GM06990 (cell line): ENCODE measurements around the gene CD34.

Source experiments
- DNase-seq: peaks from one replicate; pipeline ENCODE4 v3.0.0-alpha.2; 2011; ENCODE audit not compliant: insufficient read length; ENCODE audit errors: extremely low read depth
- H3K27me3 ChIP-seq: replicated peaks from 2 replicates; pipeline ENCODE4 v1.6.0; 2011; ENCODE audit warnings: low read length; ENCODE audit not compliant: control insufficient read depth, insufficient read depth
- H3K36me3 ChIP-seq: 2 replicates; pipeline ENCODE4 v1.5.1; 2011; ENCODE audit warnings: low read length; ENCODE audit not compliant: control insufficient read depth, insufficient read depth
- H3K4me3 ChIP-seq: replicated peaks from 2 replicates; pipeline ENCODE4 v1.5.1; 2011; ENCODE audit warnings: low read depth, mild to moderate bottlenecking, control low read depth, low read length
- CTCF ChIP-seq: IDR thresholded peaks from 2 replicates; pipeline ENCODE4 v1.5.1; 2011; ENCODE audit warnings: low read length, control low read depth, mild to moderate bottlenecking, inconsistent platforms; ENCODE audit not compliant: insufficient read depth, poor library complexity, severe bottlenecking

The CD34 gene

GRCh38 chr1:207853372-207853757 lies 57.6 kb downstream of the CD34 start:
- no peak overlapping the region for H3K4me3 ChIP-seq
- TF ChIP-seq CTCF, result no peak
- H3K36me3 ChIP-seq, result peaks cover 2% of the 10 kb centered on the region
- DNase-seq, result no peak
- no peaks in the 10 kb centered on the region for H3K27me3 ChIP-seq

GRCh38 chr1:207852576-207853371 lies 58.2 kb downstream of the CD34 start:
- no peaks in the 10 kb centered on the region for H3K27me3 ChIP-seq

GRCh38 chr1:207851696-207852095 lies 59.2 kb downstream of the CD34 start:
- TF ChIP-seq CTCF, result no peak
- Histone ChIP-seq H3K36me3 (peaks cover 2% of the 10 kb centered on the region), H3K27me3 (no peaks in the 10 kb centered on the region), H3K4me3 (no peak overlapping the region)
- no peak for DNase-seq

More at GRCh38 chr1:207852576-207853371, 58.2 kb downstream of the CD34 start:
- DNase-seq, result no peak
- no peak overlapping the region for H3K4me3 ChIP-seq
- TF ChIP-seq CTCF, result no peak
- peaks cover 2% of the 10 kb centered on the region for H3K36me3 ChIP-seq

GRCh38 chr1:207850621-207851407 lies 60.1 kb downstream of the CD34 start:
- no peak for TF ChIP-seq CTCF
- H3K4me3 ChIP-seq, result no peak overlapping the region
- H3K36me3 ChIP-seq, result peaks cover 2% of the 10 kb centered on the region
- no peaks in the 10 kb centered on the region for H3K27me3 ChIP-seq
- DNase-seq, result no peak

- Histone ChIP-seq H3K4me3 (no peak overlapping the region), H3K36me3 (peaks cover 2% of the 10 kb centered on the region), H3K27me3 (no peaks in the 10 kb centered on the region)
- no peak for DNase-seq
- TF ChIP-seq CTCF, result no peak
Measured at GRCh38 chr1:207849646-207850045, 61.3 kb downstream of the CD34 start.
